Activated CD8-positive, alpha-beta memory T cell treated with anti-CD3 and anti-CD28 coated beads, Interleukin-2, amount 50 U/mL, for 4 hours (primary cell): Measurements from ENCODE around the gene FABP1.

Experiments used
- DNase-seq: peaks from one replicate; pipeline ENCODE4 v3.0.0-alpha.2; 2020

Gene FABP1

GRCh38 chr2:88133875-88134274 is 6.0 kb upstream of the FABP1 start:
- no peak for DNase-seq

GRCh38 chr2:88131999-88132368 is 4.1 kb upstream of the FABP1 start:
- DNase-seq = no peak

GRCh38 chr2:88131201-88131998 is 3.5 kb upstream of the FABP1 start:
- DNase-seq = no peak

- DNase-seq = no peak
Observed at GRCh38 chr2:88129313-88129959, 1.6 kb upstream of the FABP1 start.

GRCh38 chr2:88128654-88129312 is 921 bp upstream of the FABP1 start:
- DNase-seq = no peak

GRCh38 chr2:88127638-88127887 is 299 bp downstream of the FABP1 start:
- DNase-seq = no peak

GRCh38 chr2:88126772-88127637 is 857 bp downstream of the FABP1 start:
- no peak for DNase-seq

- no peak for DNase-seq
Observed at GRCh38 chr2:88125924-88126771, 1.7 kb downstream of the FABP1 start.

GRCh38 chr2:88125344-88125923 is 2.4 kb downstream of the FABP1 start:
- DNase-seq = no peak

- no peak for DNase-seq
Observed at GRCh38 chr2:88123975-88124917, 3.6 kb downstream of the FABP1 start.

GRCh38 chr2:88123164-88123974 is 4.5 kb downstream of the FABP1 start:
- no peak for DNase-seq

GRCh38 chr2:88122141-88122884 is 5.5 kb downstream of the FABP1 start:
- no peak for DNase-seq

GRCh38 chr2:88121678-88122077 is 6.2 kb downstream of the FABP1 start:
- DNase-seq = no peak

GRCh38 chr2:88117973-88118372 is 9.9 kb downstream of the FABP1 start:
- no peak for DNase-seq

- no peak for DNase-seq
Observed at GRCh38 chr2:88116669-88117432, 11.0 kb downstream of the FABP1 start.

- DNase-seq = no peak
Observed at GRCh38 chr2:88115825-88116518, 11.9 kb downstream of the FABP1 start.

- DNase-seq = no peak
Observed at GRCh38 chr2:88114889-88115288, 13.0 kb downstream of the FABP1 start.

GRCh38 chr2:88113069-88113468 is 14.8 kb downstream of the FABP1 start:
- no peak for DNase-seq
